Renal cortex interstitium (tissue), 11 donors: ENCODE measurements around the gene ARPC1B. TPM values are rescaled to one million over a fixed set of nuclear protein-coding genes. Genes with fewer than 3 reads are reported as not detected.
A peak's percentile ranks its signal among the peaks of the same experiment; 100 is the strongest.
"Not testable (repeated sequence)": the region's sequence is repeated elsewhere in the genome, so short reads cannot be mapped to it uniquely, and the experiment has no call there.

ENCODE experiments used
- DNase-seq, 11 donors: peaks; one replicate each; pipeline ENCODE4 v3.0.0-alpha.2; 2013; ENCODE audit warnings: low read depth in 9 of 11, low spot score in 4 of 11; ENCODE audit errors: extremely low read depth in 1 of 11
- polyA plus RNA-seq, 3 donors: library from polyadenylated mRNA; unstranded; fragments of 120-200 nt; gene quantifications; one replicate each; pipeline ENCODE4 v1.2.1, GENCODE V29; 2013; ENCODE audit not compliant: insufficient read length in 3 of 3

ARPC1B gene
- polyA plus RNA-seq, 3 donors = 24.2 to 44.8 (median 35.4) TPM

DNA sequence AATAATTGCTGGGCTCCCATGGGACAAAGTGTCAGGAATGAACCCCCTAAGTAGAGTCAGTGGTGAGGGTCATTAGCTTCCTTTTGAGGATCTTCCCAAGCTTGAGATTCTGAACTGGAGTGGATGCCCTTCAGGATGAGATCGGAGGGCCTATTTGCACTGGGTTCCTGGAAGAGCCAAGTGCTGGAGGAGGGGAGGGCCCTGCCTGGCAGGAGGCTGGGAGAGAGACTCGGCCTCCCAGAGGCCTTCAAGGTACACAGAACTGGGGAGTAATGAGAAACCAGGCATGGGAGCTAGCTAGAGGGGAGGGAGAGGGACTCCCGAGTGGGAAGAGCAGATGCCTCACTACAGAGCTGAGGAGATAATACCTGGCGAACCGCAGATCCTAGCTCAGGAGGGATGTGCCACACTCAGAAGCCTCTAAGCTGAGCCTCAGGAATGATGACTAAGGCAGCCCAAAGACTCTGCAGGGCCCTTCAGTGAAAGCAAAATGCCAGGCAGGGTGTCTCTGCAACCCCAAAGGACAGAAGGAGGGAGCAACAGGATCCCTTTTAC lies 24.4 kb downstream of the ARPC1B start:
- DNase-seq = no peak

DNA sequence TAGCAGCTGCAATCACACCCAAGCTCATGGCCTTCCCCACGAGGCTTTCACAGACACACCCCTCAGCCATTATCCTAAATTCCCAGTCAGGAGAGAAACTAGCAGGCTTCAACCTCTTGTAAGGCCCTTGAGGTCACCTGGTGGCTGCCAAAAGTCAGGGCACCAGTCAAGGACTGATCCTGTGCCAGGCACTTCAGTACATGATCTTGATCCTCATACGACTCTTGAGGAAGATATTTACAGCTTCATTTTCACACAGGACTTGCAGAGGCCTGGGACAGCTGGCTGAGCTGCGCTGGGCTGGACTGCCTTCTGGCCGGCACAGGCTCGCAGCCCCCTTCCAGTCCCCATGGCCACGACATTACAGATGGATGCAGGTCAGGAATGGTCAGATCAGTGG lies 25.1 kb downstream of the ARPC1B start:
- no peak for DNase-seq

DNA sequence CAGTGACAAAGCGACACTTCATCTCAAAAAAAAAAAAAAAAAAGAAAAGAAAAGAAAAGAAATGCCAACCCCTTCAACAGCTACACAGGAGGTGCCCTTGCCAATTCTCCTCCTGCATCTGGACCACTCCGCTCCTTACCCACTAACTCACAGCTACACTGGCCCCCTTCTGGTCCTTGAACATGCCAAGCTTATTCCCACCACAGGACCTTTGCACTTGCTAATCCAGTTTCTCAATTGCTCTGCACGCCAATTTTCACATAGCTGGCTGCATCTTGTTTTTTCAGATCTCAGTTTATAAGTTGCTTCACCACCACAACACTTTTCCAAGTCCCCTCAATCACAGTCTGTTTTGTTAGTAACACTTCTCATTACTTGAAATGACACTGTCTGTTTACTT lies 28.3 kb downstream of the ARPC1B start:
- DNase-seq = no peak

DNA sequence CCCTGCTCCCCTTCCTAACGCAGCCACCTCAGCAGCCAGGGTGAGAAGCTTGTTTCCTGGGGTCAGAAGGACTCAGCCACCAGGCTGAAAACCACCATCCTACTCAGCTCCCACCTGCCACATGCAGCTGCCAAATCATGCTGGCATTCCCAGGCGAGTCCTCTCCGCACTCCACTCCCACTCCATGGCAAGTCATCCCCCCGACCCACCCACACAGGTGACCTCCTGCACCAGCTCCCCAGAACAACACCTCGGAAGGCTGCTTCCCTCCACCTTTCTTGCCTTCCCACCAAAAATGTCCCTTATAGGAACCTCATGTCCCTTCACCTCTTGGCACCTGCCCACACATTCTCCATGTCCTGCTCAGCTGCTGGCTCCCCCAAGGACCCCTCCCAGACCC lies 29.2 kb downstream of the ARPC1B start:
- DNase-seq = no peak

DNA sequence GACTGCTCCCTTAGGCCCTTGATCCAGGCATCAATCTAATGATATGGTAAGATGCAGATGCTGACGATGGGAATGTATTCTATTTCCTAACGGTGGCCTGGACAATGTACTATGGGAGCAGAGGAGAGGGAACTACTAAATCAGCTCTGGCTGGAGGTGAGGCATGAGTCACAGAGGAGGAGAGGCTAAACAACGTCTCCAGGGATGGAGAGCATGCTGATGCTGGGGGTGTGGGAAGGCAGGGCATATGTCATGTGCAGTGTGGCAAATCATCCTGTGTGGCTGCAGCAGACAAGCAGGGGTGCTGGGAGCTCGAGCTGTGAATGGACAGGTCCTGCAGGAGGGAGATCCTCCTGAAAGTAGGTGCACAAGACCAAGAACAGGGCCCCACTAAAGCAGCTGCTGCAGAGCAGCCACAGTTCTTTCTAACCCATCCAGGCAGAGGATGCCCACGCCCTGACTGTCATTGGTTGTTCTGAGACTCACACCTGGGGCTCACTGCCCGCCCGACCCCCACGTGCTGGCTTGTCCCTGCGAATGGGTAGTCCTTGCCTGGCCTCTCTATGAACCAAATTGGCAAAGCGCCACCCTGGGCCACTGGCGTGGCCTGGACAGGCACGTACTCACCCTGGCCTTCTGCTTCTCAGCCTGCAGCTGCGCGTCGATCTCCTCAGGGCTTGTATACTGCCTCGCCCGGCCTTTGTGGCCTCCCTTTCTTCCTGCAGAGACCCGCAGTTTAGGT lies 29.9 kb downstream of the ARPC1B start:
- no peak for DNase-seq

DNA sequence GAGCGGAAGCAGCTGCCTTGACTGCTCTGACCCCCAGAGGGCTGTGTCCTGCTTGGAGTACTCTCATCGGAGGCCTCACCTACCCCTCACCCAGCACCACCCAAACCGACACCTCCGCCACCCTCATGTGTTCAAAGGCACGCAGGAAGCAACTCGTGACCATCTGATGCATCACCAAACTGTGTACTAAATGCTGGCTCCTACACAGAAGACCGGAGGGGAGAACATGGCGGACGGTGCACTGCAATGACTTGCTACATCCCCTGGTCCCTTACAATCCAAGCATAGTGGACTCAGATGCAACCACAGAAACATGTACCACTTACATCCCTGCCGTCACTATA lies 30.4 kb downstream of the ARPC1B start:
- no peak for DNase-seq

DNA sequence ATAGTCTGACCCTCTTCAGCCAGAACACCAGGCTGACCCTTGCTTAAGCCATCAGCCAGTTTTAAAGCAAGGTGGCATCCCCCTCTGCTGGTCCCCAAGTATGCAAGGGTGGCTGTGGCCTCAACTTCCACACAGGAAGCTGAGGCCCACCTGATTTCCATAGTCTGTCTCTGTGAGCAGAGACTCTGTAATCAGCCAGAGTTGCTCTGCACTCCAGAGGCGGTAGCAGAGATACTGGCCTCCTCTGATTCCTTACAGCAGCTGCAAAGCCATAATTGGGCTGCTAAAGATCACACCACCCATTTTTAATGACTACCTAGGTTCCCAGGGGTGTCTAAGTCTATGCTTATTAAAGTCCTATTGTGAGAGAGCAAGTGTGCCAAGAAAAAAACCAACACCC lies 32.0 kb downstream of the ARPC1B start:
- DNase-seq = no peak

DNA sequence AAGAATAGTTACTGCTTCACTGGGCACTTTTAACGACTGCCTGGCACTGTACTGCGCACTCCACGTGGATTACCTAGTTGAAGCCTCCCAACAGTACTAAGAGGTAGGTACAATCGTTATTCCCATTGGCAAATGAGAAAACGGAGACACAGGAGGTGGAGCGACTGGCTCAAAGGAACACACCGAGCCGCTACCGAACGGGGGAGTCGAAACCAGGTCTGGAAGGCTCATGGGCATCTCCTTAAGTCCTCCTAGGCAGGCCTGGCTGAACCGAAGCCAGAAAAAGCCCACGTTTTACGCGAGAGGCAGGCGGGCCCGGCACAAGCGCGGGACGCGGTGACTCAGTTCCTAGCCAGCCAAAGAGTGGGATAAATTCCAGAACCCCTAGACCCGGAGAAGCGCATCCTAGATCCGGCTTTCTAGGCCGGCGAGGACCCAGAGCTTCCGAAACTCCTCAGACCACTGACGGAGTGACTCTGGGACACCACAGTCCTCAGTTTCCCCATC lies 33.4 kb downstream of the ARPC1B start:
- no peak for DNase-seq

DNA sequence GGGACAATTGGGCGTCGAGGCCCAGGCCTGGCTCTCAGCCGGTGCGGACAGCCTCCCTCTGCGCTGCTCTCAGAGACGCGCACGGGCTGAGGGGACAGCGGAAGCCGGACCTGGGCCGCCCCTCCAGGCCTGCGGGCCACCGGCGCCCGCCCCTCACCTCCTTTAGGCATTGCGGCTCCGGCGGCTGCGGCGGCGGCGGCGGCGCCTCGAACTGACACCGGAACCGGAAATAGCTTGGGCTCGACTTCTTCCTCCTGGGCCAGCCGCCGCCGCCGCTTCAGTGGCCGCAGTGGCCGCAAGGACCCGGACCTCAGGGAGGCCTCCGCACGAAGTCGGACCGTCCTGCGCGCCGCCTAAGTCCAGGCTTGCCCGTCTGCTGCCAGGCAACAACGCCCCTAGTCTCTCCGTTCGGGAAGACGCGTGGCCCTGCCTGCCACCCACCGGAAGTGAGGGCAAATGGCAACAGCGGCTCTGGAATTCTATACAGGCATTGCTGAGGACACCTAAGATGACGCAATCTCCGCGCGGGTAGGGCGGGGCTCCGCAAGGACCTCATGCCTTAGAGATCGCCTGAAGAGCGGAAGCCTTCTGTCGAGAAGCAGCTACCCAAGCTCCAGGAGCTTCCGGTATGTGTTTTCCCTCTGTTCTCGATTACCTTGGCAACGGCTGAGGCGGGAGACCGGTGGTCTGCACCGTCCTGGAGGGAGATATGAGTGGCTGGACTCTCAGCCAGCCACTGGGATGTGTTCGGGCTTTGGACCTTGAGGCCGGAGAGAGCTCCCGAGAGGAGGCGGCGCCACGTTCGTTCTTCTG lies 34.1 kb downstream of the ARPC1B start, which contains the start of the genes BUD31 and PDAP1:
TSS of gene BUD31 (plus strand) at position 591 of the 813 bp plus-strand sequence. CDS start 2,124 bp downstream, outside the sequence.
TSS of gene PDAP1 (minus strand) at position 219 of the 813 bp plus-strand sequence. CDS start at position 170, 49 bp downstream.
- peak; percentile 86 to 94 (median 92) for DNase-seq

DNA sequence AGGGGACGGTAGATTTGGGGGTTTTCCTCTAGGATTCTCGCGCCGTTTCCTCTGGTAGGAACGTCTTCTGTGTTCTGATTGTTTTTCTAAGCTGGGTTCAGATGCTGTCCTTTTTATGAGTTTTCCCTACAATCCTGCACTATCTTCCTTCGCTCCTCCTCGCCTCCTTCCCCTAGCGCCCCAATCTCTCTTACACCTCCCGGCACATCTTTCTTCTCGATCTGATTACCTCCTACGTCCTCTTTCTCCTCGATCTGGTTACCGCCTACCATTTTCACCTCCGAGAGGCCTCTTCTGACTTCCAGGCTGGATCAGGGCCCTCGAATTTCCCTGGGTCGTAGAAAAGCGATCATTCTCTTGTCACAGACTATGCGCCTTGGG lies 34.7 kb downstream of the ARPC1B start:
- no peak for DNase-seq

DNA sequence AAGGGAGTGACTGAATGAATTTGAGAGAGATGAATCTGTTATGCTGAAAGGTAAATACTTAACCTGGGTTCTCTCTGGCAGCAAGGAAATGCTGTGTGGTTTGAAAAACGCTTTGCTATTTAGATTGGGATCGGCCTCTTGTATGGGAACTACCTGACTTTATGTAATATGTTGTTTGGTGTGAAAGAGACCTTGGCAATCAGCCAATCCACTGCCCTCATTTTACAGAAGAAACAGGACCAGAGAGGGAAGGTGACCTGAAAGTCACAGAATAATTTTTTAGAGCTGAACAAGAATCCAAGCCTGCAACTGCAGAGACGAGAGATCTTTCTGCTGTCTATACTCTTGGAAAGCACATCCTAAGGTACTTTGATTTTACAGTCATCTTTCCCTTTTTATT lies 35.3 kb downstream of the ARPC1B start:
- no peak for DNase-seq

DNA sequence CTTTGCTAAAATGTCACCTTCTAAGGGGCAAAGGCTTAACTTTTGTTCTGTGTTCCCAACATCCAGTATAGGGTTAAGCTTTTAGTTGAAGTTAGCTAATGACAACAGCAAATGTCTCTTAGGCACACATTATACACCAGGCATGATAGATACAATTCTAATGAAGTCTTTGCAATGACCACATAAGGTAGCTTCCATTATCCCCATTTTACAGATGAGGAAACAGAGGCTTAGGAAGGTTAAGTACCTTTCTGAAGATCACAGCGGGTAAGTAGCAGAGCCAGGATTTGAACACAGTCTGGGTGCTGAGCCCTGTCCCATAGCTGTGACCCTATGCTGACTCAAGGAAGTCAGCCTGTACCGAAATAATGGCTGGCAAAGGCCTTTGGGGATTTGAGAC lies 36.1 kb downstream of the ARPC1B start:
- DNase-seq = no peak

DNA sequence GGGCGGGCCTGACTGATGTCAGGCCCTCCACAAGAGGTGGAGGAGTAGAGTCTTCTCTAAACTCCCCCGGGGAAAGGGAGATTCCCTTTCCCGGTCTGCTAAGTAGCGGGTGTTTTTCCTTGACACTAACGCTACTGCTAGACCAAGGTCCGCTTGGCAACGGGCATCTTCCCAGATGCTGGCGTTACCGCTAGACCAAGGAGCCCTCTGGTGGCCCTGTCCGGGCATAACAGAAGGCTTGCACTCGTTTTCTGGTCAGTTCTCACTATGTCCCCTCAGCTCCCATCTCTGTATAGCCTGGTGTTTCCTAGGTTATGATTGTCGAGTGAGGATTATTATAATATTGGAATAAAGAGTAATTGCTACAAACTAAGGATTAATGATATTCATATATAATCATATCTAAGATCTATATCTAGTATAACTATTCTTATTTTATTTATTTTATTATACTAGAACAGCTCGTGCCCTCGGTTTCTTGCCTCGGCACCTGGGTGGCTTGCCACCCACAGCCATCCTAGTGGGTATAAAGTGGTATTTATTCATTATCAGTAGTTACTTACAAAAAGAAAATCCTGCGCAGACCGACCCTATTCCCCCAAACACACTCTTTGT lies 41.1 kb downstream of the ARPC1B start:
- not testable (repeated sequence) for DNase-seq

DNA sequence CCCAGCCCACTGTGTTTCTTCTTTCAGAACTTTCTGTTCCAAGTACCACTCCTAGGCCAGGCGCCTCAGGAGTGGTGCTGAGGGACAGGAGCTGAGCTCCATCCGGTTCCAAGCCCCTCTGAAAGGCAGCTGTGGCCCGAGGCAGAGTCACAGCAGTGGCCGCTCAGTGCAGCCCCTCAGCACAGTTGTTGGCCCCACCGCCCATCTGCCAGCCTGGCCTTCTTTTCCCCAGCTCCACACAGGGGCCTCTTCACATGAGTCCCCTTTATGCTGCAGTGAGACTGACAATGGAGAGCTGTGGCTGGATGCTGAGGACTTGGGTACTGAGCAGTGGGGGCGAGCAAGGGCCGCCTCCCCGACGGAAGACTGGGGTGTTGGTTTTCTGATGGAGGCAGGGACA lies 43.7 kb downstream of the ARPC1B start:
- DNase-seq = no peak

DNA sequence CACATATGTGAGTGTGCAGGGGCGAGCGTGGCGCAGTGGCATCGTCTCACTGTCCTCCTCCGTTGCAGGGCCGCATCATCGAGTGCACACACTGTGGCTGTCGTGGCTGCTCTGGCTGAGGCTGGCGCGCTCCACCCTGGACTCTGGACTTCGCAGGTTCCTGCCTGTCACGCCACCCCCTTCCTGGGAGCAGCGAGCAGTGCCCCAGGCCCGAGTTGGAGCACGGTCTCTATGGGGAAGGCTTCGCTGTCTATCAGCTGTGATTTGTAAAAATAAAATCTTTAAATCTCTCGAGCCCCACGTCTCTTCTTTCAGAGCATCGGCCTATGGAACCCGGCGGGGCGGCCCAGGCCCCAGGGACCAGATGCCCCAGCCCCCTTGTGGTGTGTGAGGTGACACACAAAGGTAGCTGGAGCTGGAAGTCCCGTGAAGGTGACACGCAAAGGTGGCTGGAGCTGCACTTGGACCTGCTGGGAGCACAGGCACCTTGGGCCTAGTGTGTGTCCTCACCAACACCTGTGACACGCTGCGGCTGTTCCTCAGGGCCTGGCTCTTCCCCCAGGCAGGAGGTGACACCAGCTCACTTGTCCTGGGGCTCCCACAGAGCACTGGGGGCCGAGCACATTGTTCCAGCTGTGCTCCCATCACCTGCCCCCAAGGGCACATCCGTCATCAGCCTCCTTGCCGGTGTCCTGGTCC lies 44.9 kb downstream of the ARPC1B start:
- no peak for DNase-seq

DNA sequence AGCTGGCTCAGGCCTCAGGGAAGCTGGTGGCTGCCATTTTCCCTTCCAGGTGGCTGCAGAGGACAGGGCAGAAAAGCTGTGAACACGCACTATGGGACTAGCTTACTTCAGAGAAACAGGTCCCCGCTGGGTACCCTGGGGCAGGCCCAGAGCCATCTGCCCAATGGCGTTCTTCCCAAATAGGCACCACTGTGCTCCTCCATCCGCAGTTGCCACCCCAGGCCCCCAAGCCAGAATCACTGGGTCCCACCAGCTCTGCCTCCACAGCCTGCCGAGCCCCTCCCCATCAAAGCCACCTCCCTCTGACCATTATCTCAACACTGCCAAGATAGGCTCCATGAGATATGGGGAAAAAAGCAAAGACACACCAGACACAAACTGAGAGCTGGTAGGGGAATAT lies 45.7 kb downstream of the ARPC1B start:
- no peak for DNase-seq

DNA sequence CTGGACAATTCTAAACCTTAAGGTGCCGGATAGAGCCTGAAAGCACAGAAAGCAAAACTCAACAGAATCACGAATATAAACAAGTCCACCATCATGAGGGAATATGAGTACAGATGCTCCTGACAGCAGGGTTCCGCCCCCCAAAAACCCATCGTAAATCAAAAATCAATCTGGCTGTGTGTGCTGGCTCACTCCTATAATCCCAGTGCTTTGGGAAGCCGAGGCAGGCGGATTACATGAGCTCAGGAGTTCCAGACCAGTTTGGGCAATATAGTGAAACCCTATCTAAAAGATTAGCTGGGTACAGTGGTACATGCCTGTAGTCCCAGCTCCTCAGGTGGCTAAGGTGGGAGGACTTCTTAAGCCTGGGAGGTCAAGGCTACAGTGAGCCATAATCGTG lies 46.5 kb downstream of the ARPC1B start:
- no peak for DNase-seq

DNA sequence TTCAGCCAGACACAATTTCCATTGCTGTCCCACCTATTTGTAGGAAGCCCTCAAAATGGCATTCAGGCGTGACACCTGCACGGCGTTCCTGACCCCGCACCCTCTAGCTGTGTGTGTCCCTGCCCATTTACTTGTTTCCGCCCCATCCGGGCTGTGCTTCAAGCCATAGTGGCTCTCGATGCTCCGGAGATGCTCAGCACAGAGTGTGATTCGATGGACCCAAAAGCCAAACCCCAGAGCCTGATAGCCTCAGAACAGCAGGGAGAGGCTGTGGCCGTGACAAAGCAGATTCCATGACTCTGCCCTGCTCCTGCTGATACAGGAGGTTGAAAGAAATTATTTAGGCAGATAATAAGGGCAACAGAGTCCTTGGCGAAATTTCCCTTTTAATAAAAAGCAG lies 47.7 kb downstream of the ARPC1B start:
- DNase-seq = no peak

DNA sequence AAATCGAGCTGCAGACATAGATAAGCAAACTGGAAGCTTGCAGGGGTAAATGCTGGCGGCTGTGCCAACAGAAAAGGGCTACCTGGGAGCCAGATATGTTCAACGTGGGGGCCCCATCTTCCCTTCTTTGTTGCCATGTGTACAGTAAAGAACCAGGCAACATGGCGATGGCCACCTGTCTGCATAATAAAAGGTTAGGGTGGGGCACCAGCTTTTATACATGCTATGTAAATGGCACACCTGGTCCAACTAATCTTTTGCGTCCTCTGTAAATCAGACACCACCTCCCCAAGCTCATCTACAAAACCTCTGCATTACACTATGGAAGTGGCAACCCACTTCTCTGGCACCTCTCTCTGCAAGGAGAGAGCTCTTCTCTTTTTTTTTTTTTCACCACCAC lies 48.1 kb downstream of the ARPC1B start:
- DNase-seq = no peak
